Left forelimb (tissue), 1 donor: ENCODE results near the gene PRMT7.
"Not testable (repeated sequence)": the region's sequence is repeated elsewhere in the genome, so short reads cannot be mapped to it uniquely, and the experiment has no call there.

Experiments used
- DNase-seq: peaks from one replicate; pipeline ENCODE4 v3.0.0-alpha.2; 2018; ENCODE audit warnings: low spot score

PRMT7 gene

GRCh38 chr16:68283801-68284598 is 26.8 kb upstream of the PRMT7 start:
- DNase-seq: no peak

DNA sequence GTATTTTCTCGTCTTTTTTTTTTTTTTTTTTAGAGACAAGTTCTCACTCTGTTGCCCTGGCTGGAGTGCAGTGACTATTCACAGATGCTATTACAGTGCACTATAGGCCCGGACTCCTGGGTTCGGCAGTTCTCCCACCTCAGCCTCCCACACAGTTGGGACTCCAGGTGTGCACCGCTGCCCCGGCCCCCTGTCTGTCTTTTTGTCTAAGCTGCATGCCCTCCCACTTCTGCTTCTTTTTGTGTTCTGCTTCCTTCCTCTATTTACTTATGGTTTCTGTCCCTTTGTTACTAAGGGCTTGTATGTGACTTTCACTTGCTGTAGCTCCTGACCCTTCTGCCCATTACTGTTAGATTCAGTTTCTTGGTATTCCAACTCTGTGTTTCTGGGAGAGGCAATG is 26.0 kb upstream of the PRMT7 start:
- no peak for DNase-seq

DNA sequence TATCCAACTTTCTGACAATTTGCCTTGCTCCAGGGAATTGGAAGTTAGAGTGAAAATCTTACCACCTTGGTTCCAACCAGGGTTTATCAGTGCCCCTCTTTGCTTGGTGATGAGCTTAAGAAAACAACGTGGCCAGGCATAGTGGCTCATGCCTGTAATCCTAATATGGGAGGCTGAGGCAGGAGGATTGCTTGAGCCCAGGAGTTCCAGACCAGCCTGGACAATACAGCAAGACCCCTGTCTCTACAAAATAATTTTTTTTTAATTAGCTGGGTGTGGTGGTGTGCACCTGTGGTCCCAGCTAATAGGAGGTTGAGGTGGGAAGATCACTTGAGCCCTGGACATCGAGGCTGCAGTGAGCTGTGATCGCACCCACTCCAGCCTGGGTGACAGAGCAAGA is 25.1 kb upstream of the PRMT7 start:
- no peak for DNase-seq

GRCh38 chr16:68286153-68287074 is 24.4 kb upstream of the PRMT7 start:
- no peak for DNase-seq

DNA sequence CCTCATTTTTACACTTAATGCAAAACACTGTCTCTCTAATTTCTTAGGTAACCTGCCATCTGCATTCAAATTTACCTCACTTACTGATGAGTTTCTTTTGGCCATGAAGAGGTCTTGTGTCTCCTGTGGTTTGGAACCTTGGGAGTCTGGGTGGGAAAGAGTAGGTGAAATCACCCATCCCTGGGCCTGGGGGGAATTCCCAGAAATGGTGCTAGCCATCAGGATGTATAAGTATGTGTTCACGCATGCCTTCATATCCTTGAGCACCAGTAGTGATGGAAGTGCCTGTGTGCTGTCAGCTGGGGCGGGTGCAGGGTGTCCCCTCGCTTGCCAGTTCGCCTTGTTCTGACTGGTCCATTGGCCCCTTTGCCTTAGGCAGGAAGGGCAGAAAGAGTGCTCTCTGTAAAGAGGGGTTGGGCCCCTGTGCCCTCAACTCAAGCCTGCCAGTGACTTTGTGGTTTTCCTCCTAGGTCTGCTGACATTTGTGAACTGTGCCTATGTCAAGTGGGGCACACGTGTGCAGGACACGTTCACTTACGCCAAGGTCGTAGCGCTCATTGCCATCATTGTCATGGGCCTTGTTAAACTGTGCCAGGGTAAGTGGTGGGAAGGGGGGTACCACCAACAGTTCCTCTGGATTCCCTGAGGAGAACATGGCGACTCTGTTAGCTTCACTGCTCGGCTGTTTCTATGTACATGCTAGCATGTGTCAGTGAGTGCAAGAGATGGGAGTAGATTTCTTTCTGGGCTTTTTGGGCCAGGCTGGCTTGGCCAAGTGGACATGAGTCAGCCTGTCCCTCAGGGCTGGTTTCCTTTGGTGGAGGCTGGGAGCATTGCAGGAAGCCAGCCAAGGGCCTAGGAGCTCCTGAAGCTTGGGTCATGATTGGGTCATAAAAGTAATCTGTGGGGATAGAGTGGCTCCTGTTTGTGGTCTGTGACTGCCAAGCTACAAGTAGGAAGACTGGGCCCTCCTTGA is 23.3 kb upstream of the PRMT7 start:
- DNase-seq: no peak

DNA sequence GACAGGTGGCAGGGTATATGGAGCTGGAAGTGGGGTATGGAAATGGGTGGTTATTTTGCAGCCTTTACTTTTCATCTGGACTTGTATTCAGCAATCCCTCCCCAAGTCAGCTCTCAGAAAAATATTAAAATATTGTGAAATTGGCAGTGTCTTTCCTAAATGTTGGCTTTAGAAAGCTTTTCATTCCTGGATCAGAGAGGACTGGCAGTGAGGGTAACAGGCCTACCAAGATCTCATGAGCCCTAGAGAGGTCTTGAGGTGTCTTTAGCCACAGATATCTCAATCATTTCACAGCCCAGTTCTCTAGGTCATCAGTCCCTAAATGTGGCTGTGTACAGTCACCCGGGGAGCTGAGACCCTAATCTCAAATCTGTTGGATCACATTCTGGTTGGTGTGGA is 22.6 kb upstream of the PRMT7 start:
- no peak for DNase-seq

DNA sequence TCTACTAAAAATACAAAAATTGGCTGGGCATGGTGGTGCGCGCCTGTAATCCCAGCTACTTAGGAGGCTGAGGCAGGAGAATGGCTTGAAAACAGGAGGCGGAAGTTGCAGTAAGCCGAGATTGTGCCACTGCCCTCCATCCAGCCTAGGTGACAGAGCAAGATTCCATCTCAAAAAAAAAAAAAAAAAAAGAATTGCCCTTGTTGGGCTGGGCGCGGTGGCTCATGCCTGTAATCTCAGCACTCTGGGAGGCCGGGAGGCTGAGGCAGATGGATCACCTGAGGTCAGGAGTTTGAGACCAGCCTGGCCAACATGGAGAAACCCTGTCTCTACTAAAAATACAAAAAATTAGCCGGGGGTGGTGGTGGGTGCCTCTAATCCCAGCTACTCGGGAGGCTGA is 22.0 kb upstream of the PRMT7 start:
- not testable (repeated sequence) for DNase-seq

GRCh38 chr16:68289202-68289601 is 21.6 kb upstream of the PRMT7 start:
- no peak for DNase-seq

DNA sequence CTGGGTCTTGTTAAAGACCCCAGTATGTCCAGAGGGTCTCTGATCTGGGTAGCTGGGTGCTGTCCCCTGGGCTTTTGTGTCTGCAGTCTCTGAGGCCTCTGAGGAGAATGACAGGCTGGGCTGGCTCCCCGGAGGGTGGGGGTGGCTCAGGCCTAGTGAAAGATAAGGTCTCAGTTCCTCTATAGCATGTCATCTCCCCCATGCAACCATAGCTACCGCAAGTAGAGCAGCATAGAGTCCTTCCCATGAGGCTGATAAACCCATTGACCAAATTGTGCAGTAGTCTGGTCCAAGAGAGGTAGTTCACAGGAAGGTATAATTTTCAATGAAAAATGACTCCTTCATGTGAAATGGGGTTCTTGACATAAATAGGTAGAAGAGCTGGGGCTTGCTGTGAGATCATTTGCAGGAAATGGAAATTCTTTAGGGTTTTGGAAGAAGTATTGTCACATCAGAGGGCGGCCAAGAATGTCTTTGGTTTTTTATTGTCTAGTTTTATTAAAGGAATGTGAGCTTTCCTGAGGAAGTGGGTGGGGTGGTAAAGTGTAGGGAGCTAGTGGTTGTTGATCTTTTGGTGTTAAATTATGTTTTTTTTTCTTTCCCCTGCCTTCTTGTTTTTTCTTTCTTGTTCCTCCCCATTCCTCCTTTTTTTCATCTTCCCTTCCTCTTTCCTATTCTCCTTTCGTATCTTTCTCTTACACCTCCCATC is 21.0 kb upstream of the PRMT7 start:
- no peak for DNase-seq

- no peak for DNase-seq
Observed at GRCh38 chr16:68290450-68290849, 20.4 kb upstream of the PRMT7 start.

DNA sequence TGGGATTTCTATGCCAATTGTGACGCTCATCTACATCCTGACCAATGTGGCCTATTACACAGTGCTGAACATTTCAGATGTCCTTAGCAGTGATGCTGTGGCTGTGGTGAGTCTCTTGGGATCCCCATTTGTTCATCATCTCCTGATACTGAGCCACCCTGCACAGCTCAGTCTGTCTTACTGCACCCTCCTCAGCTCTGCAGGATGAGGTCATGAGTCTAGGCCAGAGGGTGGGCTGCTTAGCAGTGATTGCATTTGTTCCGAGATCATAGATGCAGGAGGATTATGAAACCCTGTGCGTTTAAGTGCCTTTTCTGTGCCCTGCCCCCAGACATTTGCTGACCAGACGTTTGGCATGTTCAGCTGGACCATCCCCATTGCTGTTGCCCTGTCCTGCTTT is 19.6 kb upstream of the PRMT7 start:
- no peak for DNase-seq

DNA sequence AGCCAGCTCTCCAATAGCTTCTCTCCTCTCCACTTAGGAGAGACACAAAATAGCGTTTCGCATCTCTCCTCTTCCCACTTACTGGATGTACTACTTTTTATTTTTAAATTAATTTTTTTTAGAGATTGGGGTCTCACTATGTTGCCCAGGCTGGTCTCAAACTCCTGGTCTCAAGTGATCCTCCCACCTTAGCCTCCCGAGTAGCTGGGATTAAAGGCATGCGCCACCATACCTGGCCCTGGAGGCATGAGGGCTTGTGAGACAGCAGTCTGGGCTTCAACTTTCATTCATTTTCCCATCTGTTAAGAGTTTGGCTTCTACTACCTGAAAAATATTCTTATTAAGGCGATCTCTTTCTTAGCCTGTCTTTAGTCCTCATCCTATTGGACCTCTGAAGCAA is 18.4 kb upstream of the PRMT7 start:
- no peak for DNase-seq

GRCh38 chr16:68296291-68296690 is 14.5 kb upstream of the PRMT7 start:
- DNase-seq: no peak

- DNase-seq: no peak
Observed at GRCh38 chr16:68296693-68297092, 14.1 kb upstream of the PRMT7 start.

DNA sequence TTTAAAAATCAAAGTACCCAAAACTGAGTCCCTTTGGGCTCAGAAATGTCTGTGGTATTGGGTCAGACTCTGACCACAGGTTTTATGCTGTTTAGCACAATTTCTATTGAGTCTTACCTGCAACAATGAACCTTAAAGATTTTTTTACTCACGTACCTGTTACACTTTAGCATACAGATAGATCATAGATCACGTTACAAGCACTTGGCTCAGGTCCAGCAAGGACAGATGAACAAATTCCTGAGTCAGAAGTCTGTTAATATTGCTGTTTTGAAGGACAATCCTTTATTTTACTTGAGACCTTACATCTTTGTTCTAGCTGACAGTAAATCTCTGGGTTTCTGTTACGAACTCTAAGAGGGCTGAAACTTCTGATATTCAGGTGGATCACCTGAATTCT is 12.9 kb upstream of the PRMT7 start:
- DNase-seq: no peak

- DNase-seq: no peak
Observed at GRCh38 chr16:68298312-68298711, 12.5 kb upstream of the PRMT7 start.

DNA sequence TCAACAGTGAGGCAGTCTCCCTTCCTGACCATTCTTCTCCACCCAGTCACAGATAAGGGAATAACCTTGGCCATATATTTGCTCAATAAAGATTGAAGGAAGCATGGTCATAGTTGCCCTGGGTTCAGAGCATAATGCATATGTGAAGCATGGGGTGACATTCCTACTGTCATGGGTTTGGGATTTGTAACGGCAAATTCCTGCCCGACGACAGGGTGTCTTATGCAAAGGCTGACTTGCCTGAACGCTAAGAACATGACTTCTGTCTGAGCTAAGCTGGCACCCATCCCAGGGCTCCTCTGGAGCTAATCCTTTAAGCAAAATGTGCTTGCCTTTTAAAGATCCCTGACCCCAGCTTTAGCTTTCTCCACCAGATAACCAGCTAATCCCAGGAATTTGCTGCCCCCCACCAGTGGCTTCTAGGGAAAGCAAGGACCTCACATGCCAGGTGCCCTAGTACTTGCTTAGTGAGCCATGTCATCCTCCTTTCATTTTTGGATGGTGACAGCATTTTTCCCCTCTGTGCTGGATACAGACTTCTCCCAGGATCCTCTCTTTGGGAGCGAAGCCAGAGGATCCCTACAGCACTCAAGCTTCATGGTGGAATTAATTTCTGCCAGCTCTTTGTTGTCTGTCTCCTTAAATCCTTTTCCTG is 11.8 kb upstream of the PRMT7 start:
- no peak for DNase-seq

GRCh38 chr16:68299571-68300453 is 11.0 kb upstream of the PRMT7 start:
- no peak for DNase-seq

GRCh38 chr16:68300734-68301459 is 9.9 kb upstream of the PRMT7 start:
- no peak for DNase-seq
